ENCODE measurements around the gene KCNH4.

The KCNH4 gene

DNA sequence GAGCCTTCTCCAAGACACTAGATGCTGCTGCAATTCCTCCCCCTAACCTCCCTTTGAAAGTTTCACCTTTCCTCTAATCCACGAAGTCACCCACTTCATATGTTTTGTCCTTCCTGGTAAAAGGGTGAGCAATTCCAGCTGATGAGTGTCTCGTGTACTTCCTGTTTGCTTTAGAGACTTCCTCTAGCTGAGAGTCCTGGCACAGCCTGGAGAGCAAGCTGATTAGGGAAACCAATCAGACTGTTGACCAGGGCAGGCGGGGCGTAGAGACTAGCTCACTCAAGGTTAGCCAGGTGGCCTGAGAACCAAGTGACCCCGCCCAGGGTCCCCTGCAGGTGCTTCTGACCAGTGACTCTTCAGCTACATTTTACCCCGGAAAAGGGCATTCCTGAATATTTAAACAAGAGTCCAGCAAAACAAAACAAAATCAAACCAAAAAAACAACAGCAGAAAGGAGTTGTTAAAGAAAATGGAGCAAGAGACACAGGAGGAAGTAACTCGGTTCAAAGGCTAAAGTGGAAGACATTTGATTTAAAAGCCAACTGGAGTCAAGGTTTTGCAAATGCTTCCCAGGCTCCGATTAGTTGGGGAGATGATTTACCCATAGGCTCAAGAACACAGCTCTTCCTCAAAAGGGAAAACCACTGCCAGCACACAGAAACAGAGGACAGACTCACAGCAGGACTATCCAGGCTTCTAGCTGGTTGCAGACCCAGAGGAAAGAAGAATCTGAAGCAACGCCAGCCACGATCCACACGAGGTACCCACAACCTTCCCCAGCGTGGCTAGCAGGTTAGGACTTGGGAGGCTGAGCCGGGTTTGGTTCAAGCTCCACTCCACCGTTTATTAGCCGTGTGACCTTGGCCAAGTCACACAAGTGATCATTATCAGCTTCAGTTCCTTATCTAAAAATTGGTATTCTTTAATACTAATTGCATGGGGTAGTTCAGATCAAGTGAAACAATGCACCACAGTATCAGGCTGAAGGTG is 45.0 kb downstream of the KCNH4 start:
- DNase-seq, result no peak

DNA sequence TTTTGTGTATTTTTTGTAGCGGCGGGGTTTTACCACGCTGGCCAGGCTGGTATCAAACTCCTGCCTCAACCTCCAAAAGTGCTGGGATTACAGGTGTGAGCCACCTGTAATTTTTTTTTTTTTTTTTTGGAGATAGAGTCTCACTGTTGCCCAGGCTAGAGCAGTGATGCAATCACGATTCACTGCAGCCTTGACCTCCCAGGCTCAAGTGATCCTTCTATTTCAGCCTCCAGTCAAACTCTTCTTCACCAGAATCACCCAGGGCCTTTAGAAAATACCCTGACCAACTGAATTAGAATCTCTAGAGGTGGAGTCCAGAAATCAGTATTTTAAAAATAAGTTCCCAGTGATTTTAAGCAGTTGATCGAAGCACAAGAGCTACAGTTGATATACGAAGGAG is 45.8 kb downstream of the KCNH4 start:
- DNase-seq, result no peak

DNA sequence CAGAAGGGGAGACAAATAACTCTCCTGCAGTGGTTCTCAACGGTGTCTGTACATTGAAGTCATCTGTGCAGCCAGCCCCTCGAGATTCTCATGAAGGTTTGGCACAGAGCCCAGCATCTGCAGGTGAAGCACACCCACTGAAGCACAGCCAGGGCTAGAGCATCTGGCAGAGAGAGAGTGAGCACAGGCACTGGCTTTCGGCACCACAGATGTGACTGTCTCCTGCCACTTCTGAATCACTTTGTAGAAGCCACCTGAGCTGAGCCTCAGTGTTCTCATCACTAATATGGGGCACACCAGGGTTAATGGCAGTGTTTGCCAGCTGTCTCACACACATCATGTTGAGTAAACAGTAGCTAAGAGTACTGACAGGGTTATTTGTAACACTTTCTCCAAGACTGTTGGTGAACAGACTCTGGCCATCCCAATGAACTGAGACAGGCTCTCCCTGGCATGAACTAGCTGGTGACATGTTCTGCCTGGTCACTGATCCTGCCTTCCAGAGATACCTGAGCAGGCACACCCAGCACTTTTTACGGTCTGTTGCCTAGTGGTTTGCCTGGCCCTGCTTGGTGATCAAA is 47.4 kb downstream of the KCNH4 start:
- peak; percentile 69 for DNase-seq

DNA sequence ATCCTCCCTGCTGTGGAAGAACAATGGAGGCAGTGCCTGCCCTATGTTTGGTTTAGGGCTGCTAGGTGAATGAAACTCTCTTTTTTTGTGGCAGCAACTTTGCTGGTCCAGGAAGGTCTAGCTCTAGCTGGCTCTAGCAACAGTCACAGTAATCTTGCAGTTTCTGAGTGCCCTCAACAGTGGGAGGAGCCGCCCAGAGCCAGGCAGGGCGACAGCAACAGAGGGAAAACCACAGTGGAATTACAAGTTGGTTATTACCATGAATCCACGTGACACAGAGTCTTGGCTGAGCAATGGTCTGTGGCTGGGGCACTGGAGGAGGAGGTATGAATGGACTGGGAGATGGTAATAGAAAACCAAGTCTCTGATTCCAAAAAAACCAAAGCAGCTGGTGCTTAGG is 48.0 kb downstream of the KCNH4 start:
- DNase-seq, result no peak

DNA sequence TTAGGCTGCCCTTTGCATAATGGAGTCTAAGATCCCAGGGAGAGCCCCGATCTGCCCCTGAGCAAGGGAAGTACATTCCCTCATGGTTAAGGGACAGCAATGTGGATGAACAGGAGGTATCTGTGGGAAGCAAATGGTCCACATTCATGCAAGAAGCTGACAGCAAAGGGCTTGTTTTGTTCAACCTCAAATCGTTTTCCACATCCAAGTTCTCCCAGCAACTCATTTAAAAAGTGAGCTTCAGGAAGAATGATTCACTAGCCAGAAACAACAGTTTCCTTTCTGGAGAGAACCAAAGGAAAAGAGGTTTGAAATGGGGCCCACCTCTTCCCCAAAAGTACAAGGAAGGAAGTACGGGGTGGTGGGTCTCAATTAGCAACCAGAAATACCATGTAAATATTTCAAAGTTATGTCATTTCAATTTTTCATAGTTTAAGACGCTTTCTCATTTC is 48.9 kb downstream of the KCNH4 start:
- no peak for DNase-seq

DNA sequence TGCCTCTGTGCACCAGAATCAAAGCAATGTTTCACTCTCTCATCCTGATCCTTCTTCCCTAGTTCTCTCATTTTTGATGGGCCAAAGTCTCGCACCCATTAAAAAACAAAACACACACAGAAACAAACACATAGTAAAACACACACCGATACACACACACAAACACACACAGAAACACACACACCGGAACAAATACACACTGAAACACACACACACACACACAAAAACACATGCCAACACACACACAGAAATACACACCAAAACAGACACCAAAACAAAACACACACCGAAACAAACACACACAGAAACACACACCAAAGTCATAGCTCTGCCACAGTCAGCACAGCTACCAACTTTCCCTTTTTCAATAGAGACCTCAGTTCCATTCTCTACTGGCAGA is 49.7 kb downstream of the KCNH4 start:
- no peak for DNase-seq

DNA sequence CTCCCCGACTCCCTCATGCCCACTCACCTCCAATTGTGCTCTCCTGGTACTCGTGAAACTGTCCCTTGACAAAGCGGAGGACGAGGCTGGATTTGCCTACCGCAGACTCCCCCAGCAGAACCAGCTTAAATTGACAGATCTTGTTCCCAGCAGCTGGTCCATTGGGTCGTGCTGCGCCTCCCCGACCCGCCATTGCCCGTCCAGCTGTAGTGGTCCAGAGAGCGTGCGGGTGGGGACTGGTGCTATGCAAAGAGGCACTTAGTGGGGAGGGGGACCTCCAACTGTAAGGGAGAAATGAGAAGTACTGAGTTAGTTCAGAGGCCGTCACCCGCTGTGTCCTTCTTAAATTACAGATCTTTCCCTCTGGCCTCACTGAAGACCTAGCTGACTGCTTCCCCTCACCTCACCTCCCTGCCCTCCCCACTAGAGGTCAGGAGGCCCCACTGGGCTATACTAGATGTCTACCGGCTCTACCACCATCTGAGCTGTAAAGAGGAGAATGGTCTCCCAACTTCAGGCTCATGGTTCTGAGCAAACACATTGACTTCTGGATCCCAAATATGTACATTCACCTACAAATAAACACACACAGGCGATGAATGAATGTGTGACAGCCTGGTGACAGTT is 50.5 kb downstream of the KCNH4 start:
- DNase-seq, result no peak

DNA sequence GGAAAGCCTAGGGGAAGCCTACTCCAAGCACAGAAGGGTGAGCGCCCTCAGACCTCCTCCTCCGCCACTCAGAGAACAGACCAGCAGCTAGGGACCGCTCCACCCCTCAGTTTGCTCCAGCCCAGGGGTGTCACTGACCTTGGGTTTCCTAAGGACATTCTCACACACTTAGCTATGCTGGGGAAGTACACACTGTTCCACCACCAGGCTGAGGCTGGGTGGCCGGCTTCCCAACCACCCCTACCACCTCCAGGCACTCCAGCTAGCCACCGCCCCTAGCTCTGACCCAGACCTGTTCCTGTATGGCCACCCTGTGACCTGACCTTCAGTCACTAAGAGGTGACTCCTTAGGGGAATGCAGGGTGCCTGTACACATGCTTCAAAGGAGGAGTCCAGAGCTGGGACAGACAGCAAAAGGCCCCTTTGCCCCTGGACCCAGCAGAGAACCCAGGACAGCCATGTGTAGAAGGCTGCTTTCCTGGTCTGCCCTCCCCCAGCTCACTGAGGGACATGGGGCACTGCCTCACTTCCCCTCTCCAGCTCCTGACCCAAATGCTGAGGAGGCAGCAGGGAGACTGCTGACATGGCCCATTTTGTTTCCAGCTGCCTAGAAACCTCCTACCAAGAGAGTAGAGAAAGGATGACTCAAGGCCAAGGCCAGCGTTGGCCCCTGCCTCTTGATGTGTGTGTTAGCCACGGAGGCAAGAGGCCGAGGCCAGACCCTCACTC is 51.7 kb downstream of the KCNH4 start:
- DNase-seq, result no peak

DNA sequence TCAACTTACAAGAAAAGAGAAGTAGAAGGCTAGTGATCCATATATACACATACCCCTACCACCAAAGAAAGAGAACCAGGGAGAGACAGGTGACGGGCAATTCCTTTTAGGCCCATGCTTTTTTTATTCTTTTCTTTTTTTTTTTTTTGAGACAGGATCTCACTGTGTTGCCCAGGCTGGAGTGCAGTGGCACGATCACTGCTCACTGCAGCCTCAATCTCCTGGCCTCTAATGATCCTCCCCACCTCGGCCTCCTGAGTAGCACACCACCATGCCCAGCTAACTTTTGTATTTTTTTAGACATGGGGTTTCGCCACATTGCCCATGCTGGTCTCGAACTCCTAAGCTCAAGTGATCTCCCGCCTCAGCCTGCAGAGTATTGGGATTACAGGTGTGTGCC is 53.5 kb downstream of the KCNH4 start:
- no peak for DNase-seq

DNA sequence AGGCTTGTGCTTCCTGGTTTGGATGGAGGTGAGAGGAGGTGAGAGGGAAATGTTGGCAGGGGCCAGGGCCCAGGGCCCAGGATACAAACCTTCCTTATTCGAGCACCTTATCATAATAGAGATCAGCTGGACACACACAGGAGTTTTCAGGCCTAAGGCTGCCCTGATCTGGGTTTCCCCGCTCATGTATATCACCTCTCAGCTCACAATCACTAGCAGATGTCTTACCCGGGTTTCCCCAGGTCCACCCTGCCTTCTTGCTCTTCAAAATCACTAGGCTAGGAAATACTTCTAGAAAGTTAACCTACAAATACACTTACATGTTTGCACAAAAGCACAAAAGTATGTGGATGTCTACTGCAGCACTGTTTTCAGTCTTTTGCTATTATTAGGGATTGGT is 54.1 kb downstream of the KCNH4 start:
- no peak for DNase-seq

DNA sequence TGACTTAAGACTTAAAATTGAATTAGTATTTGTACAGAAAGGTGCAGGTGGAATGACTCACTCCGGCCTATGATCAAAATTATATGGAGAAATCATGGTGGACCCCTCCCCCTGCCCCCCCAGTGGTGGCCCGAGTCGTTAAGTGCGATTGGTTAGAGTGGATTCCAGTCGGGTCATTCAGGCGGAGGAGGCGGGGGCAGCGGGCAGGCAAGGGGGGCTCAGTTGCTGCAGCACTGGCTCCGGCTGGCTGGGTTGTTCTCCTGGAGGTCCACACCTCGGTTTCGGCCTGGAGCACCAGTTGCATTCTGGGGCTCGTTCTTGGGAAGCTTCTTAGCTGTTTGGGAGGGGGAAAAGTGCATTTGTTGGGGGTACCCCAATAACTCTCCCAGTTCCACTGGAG is 55.4 kb downstream of the KCNH4 start:
- DNase-seq, result no peak

DNA sequence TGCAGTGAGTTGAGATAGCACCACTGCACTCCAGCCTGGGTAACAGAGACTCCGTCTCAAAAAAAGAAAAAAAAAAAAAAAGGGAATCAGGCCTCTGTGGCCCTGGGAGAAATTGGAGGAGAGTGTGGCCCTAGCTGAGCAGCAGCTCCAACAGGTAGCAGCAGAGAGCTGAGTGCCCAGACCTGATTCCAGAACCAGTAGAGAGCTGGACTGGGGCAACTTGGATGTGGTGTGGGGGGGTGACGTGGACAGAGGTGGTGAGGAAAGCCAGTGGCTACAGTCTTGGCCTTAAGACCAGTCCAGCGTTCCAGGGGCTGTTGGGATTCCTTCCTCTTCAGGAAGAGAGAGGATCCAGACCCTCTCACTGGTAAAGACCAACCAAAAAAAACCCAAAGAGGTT is 56.7 kb downstream of the KCNH4 start:
- no peak for DNase-seq

DNA sequence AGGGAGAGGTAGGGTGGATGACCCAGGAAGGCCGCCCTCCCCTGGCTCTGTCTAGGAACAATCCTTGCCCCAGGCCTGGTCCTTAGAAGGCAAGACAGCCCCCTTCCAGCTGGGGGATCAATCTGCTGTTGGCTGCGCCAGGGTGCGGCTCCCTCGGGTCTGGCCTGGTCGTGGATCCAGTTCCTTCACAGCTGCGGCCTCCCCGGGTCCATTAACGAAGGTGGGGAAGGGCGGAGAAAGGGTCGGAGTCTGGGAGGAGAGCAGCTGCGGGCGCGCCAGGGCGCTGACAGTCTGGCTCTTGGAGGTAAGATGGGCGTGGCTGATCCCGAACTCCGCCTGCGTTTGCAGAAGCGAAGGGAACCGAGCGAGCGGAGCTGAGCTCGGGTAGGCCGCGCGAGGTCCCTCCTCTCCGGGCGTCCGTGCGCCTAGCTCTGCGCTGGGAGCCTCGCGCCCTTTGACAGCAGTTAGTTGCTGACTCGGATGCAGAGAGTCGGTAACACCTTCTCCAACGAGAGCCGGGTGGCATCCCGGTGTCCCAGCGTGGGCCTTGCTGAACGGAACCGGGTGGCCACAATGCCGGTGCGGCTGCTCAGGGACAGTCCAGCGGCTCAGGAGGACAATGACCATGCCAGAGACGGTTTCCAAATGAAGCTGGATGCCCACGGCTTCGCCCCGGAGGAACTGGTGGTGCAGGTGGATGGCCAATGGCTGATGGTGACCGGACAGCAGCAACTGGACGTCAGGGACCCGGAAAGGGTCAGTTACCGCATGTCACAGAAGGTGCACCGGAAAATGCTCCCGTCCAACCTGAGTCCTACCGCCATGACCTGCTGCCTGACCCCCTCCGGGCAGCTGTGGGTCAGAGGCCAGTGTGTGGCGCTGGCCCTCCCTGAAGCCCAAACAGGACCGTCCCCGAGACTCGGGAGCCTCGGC is 58.3 kb downstream of the KCNH4 start, which contains the start of gene HSPB9:
Gene HSPB9 (plus strand): TSS at position 434 of the 933 bp plus-strand sequence. CDS start 47 bp downstream, at position 481.
- no peak for DNase-seq

DNA sequence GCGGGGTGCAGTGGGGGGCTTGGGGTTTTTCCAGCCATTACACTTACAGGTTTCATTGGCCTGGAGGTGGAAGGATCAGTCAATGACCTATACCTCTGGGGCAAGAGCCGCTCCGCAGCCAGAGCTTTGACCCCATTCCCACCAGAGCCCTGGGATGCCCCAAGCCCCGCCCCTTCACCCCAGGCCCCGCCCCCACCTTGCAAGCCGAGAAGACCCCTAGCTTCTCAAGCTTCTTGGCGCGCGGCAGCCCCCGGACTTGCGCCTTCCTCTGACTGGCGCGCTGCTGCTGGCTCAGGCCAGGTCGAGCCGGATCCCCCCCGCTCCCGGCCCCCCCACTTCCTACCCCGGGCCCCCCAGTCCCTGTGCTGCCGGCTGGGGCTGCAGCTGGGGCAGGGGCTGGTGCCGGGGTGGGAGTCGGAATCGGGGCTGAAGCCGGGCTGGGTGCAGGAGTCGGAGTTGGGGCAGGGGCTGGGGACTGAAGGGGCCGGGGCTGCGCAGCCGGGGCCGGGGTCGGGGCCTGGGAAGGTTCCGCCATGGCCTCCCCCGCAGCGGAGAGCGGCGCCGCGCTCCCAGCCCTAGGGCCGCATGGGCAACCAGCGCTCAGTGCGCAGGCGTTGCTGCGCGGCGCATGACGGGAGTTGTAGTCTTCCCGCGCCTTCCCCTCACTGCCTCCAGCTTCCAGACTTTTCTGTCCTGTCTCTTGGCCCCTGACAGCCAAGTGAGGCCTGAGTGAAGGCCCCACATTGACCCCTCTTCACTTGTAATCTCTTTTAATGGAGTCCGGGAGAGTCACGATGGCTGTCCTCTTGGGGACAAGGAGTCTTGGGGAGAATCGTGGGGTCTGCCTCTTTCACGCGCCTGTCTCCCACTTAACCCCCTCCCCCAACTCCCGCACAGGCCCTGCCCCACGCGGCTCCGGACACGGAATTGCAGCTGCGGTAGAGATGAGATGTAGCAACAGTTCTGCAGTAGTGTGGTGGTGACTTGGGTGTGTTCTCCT is 59.9 kb downstream of the KCNH4 start, which contains the start of gene KAT2A:
Gene KAT2A (minus strand): TSS at position 598 of the 1,000 bp plus-strand sequence. CDS start 63 bp downstream, at position 535.
- peak; percentile 71 for DNase-seq

DNA sequence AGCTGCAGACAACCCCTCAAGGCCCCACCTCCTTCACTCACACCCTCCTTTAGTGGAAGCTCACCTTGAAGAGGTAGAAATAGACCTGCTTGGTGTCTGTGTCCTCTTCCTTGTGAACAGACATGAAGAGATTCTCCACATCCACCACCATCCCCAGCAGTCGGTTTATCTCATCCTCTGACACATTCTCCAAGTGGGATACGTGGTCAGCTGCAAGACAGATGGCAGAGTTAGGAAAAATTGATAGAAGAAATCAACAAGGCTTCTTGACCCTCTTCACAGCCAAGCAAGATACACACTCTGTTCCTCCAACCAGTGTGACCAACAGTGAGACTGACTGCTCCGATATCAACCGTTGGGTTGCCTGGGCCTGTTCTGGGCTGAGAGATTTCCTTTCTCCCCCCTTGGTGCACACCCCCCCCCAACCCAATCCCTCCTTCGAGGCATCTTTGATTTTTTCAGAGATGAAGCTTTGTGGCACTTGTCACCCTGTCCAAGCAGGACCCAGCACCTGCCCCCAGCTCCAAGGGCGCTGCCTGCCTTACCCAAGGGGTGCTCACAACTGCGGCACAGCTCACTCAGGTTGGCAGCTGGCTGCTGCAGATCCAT is 60.7 kb downstream of the KCNH4 start:
- DNase-seq, result no peak

DNA sequence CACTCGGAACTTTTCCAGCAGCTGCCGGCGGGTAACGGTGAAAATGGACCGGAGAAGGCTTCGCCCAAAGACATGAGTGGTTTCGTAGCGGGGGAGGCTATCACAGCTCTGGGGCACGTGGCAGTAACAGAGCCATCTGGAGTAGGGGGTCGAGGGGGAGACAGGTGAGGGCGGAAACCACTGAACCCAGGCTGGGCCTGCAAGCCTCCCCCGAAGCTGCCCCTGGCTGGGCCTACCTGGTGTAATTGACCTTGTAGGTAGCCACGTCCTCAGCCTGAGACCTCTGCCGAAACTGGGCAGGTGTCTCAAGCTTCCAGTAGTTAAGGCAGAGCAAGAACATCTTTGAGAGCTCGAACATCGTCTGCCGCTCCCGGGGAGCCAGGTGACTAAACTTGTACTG is 61.6 kb downstream of the KCNH4 start:
- DNase-seq, result no peak

DNA sequence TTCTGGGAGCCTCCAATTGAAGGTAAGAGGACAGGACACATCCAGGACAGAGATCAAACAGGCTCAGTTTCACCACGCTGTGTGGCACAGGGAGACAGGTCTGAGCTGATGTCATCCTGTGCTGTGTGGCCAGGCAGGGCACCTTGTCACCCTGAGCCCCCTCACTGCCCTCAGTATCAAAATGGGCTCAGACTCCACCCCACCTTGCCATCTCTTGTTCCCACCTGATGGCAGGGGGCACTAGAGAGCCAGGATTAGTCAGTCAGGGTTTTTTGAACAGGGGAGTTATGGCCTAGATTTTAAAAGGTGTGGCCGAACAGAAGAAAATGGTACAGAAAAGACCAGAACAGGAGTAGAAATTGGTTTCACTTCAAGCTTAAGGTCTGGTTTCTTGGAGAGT is 62.4 kb downstream of the KCNH4 start:
- no peak for DNase-seq

DNA sequence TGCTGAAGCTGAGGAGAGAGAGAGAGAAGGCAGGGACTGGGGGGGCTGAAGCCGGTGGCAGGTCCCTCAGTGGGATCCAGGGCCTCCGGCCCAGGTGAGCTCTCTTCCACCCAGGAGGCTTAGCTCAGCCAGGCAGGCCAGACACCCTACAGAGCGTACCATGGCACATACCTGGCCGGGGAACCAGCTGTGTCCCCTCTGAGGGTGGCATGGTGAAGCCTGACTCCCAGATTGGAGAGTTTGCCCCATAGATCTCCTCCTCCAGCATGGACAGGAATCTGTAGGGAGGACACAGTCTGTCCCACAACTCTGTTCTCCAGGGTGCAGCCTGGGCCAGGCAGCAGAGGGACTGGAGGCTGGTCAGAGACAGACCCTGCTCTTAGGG is 62.8 kb downstream of the KCNH4 start:
- no peak for DNase-seq

DNA sequence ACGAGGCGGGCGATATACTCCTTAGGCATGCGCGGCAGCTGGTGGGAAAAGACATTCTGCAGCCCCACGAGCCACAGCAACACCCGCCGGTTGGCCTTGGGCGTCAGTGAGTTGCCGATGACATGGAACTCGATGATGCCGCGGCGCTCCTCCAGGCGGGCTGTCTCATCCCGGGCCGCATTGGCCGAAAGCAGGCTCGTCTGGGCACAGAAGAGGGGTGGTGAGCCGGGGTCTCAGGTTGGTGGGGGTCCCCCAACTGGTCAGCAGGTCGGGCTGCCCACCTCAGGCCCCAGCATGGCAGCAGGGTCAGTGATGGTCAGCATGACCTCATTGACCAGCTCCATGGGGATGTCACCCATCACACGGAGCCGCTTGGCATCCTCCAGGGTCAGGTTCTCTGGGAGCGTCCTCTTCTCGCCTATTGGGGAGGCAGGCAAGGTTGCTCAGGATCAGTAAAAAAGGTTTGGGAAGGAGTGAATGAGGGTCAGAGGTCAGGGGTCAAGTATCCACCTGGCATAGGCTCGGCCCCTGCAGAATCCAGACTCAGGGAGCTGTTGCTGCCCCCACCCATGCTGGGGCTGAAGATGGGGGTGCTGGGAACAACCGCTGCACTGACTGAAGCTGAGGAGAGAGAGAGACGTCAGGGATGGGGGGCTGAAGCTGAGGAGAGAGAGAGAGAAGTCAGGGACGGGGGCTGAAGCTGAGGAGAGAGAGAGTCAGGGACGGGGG is 63.4 kb downstream of the KCNH4 start:
- DNase-seq, result no peak

Data from CD4-positive, alpha-beta T cell treated with Interleukin-15 for 1 hour (primary cell).